Astrocyte (in vitro differentiated cells and primary cell): ENCODE data around the gene EXD3.

Experiments
- CTCF ChIP-seq: IDR thresholded peaks from 2 replicates; pipeline ENCODE4 v1.5.1; 2011; ENCODE audit warnings: low read depth, mild to moderate bottlenecking, inconsistent platforms, low read length, moderate library complexity; ENCODE audit not compliant: insufficient read depth
- EZH2 ChIP-seq: IDR thresholded peaks from 2 replicates; pipeline ENCODE4 v1.6.1; 2012; ENCODE audit warnings: mild to moderate bottlenecking, low read length, inconsistent platforms; ENCODE audit not compliant: insufficient read depth

- peak; percentile 3 for TF ChIP-seq CTCF
- no peak for TF ChIP-seq EZH2
Observed at GRCh38 chr9:137319011-137319738, 103.8 kb downstream of the EXD3 start.
